ENCODE measurements around the gene IDH3B.

DNA sequence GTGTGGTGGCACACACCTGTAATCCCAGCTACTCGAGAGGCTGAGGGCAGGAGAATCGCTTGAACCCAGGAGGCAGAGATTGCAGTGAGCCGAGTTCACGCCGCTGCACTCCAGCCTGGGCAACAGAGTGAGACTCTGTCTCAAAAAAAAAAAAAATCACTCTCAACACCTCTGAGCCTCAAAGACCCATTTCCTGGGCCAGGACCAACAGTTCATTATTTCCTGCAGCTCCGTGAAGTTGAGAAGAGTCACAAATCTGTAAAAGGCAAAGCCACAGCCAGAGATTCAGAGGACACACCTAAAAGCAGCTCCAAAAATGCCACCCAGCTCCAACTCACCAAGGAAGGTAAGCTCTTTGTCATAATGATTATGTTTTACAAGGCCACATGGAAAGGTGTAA is 26.8 kb downstream of the IDH3B start:
- TF ChIP-seq, protein P1, sequence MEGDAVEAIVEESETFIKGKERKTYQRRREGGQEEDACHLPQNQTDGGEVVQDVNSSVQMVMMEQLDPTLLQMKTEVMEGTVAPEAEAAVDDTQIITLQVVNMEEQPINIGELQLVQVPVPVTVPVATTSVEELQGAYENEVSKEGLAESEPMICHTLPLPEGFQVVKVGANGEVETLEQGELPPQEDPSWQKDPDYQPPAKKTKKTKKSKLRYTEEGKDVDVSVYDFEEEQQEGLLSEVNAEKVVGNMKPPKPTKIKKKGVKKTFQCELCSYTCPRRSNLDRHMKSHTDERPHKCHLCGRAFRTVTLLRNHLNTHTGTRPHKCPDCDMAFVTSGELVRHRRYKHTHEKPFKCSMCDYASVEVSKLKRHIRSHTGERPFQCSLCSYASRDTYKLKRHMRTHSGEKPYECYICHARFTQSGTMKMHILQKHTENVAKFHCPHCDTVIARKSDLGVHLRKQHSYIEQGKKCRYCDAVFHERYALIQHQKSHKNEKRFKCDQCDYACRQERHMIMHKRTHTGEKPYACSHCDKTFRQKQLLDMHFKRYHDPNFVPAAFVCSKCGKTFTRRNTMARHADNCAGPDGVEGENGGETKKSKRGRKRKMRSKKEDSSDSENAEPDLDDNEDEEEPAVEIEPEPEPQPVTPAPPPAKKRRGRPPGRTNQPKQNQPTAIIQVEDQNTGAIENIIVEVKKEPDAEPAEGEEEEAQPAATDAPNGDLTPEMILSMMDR (conservative IDR thresholded peaks at IDR 0.05; ENCODE audit: low read depth, low read length): no peak
- TF ChIP-seq EZH2 (IDR thresholded peaks at IDR 0.05; ENCODE audit: low read length, unreplicated experiment) (no peak), EZH2phosphoT487 (IDR thresholded peaks at IDR 0.05; ENCODE audit: borderline replicate concordance, low read length) (no peak)

All from PC-3 (cell line).